Mesendoderm (in vitro differentiated cells): Measurements from ENCODE around the gene CYBA.

ENCODE experiments used
- DNase-seq: peaks from one replicate; pipeline ENCODE4 v3.0.0; 2013
- H2AK5ac ChIP-seq: 2 replicates; pipeline ENCODE4 v1.6.1; 2013; ENCODE audit warnings: low read length, inconsistent platforms
- H2BK120ac ChIP-seq: 2 replicates; pipeline ENCODE4 v1.6.1; 2013; ENCODE audit warnings: low read depth, mild to moderate bottlenecking, low read length, moderate library complexity, mixed read lengths
- H2BK15ac ChIP-seq: replicated peaks from 2 replicates; pipeline ENCODE4 v1.6.1; 2013; ENCODE audit warnings: low read depth, mild to moderate bottlenecking, moderate library complexity
- H2BK5ac ChIP-seq: 2 replicates; pipeline ENCODE4 v1.6.1; 2013; ENCODE audit warnings: low read length, inconsistent platforms
- H3K18ac ChIP-seq: 2 replicates; pipeline ENCODE4 v1.6.1; 2013; ENCODE audit warnings: mild to moderate bottlenecking, low read length, mixed read lengths
- H3K23ac ChIP-seq: one replicate; pipeline ENCODE4 v1.6.1; 2013; ENCODE audit warnings: low read length
- H3K27ac ChIP-seq: 2 replicates; pipeline ENCODE4 v1.5.1; 2013; ENCODE audit warnings: low read depth, mild to moderate bottlenecking, inconsistent platforms, low read length, moderate library complexity
- H3K27me3 ChIP-seq: 2 replicates; pipeline ENCODE4 v1.6.1; 2013; ENCODE audit warnings: low read length, control low read depth, mild to moderate bottlenecking, inconsistent platforms; ENCODE audit not compliant: insufficient read depth, poor library complexity
- H3K36me3 ChIP-seq: 2 replicates; pipeline ENCODE4 v1.6.1; 2013; ENCODE audit warnings: low read length, inconsistent platforms; ENCODE audit not compliant: control insufficient read depth, insufficient read depth
- H3K4ac ChIP-seq: one replicate; pipeline ENCODE4 v1.6.1; 2013; ENCODE audit warnings: low read depth, mild to moderate bottlenecking, low read length, moderate library complexity
- H3K4me1 ChIP-seq: 2 replicates; pipeline ENCODE4 v1.6.1; 2013; ENCODE audit warnings: low read depth, low read length, inconsistent platforms; ENCODE audit not compliant: control insufficient read depth
- H3K4me2 ChIP-seq: 2 replicates; pipeline ENCODE4 v1.6.1; 2013; ENCODE audit warnings: low read length
- H3K4me3 ChIP-seq: 2 replicates; pipeline ENCODE4 v1.5.1; 2013; ENCODE audit warnings: mild to moderate bottlenecking, low read length
- H3K56ac ChIP-seq: one replicate; pipeline ENCODE4 v1.6.1; 2013; ENCODE audit warnings: low read length
- H3K79me1 ChIP-seq: 2 replicates; pipeline ENCODE4 v1.6.1; 2013; ENCODE audit warnings: low read length, inconsistent platforms
- H3K79me2 ChIP-seq: 2 replicates; pipeline ENCODE4 v1.6.1; 2013; ENCODE audit warnings: mild to moderate bottlenecking, low read length; ENCODE audit not compliant: control insufficient read depth, insufficient read depth
- H3K9ac ChIP-seq: 2 replicates; pipeline ENCODE4 v1.6.1; 2013; ENCODE audit warnings: low read length, inconsistent platforms
- H4K5ac ChIP-seq: one replicate; pipeline ENCODE4 v1.6.1; 2013; ENCODE audit warnings: low read length
- H4K8ac ChIP-seq: one replicate; pipeline ENCODE4 v1.6.1; 2013; ENCODE audit warnings: low read depth, mild to moderate bottlenecking, control low read depth, low read length, moderate library complexity
- WGBS: extraction: QIAGEN DNeasy Blood & Tissue Kit; methylation state at CpG from one replicate; pipeline ENCODE4 v1.1.7; 2013; ENCODE audit warnings: low lambda C conversion rate, missing lambda C conversion rate; ENCODE audit not compliant: insufficient coverage; ENCODE audit errors: extremely low coverage; 5-methylcytosine and 5-hydroxymethylcytosine counted together

The CYBA gene

DNA sequence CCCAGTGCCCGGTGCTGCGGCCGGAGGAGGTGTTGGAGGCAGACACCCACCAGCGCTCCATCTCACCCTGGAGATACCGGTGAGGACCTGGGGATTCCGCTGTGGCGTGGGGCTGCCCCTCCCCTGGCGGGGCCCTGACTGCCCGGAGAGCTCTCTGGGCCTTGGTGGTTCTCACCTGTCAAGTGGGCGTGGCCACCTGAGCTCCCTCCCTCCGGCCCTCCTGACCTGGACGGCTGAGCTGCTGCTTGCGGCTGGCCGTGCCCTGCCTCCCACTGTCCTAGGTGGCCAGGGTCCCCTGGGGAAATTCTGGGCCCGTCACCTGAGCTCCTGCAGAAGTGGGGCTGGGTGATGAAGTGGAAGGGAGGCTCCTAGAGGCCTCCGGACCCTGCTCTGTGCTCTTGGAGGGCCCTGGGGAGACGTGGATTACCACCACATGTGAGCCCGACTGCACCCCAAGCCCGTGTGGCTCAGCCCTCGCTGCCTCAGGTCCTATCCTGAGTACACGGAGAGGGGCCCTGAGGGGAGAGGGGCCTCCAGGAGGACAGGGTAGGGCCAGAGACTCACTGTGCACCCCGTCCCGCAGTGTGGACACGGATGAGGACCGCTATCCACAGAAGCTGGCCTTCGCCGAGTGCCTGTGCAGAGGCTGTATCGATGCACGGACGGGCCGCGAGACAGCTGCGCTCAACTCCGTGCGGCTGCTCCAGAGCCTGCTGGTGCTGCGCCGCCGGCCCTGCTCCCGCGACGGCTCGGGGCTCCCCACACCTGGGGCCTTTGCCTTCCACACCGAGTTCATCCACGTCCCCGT lies 11.4 kb downstream of the CYBA start:
- no peak overlapping the region for H3K9ac ChIP-seq
- DNase-seq, result peak; percentile 65
- no peaks in the 10 kb centered on the region for H3K36me3 ChIP-seq
- no peak overlapping the region for H2BK120ac ChIP-seq
- no peaks in the 10 kb centered on the region for H3K79me2 ChIP-seq
- no peak overlapping the region for H2BK15ac ChIP-seq
- H3K23ac ChIP-seq, result no peak overlapping the region
- H3K4ac ChIP-seq, result no peak overlapping the region
- no CpG with 5 or more reads among the region's 45 CpGs for WGBS
- H3K4me2 ChIP-seq, result no peak overlapping the region
- no peaks in the 10 kb centered on the region for H3K79me1 ChIP-seq
- no peak overlapping the region for H3K56ac ChIP-seq
- peaks cover 7% of the 10 kb centered on the region for H3K27me3 ChIP-seq
- H3K27ac ChIP-seq, result no peak overlapping the region
- H2BK5ac ChIP-seq, result no peak overlapping the region
- no peak overlapping the region for H4K5ac ChIP-seq
- H3K18ac ChIP-seq, result no peak overlapping the region
- H4K8ac ChIP-seq, result no peak overlapping the region
- no peaks in the 10 kb centered on the region for H3K4me1 ChIP-seq
- no peak overlapping the region for H2AK5ac ChIP-seq
- H3K4me3 ChIP-seq, result no peak overlapping the region

DNA sequence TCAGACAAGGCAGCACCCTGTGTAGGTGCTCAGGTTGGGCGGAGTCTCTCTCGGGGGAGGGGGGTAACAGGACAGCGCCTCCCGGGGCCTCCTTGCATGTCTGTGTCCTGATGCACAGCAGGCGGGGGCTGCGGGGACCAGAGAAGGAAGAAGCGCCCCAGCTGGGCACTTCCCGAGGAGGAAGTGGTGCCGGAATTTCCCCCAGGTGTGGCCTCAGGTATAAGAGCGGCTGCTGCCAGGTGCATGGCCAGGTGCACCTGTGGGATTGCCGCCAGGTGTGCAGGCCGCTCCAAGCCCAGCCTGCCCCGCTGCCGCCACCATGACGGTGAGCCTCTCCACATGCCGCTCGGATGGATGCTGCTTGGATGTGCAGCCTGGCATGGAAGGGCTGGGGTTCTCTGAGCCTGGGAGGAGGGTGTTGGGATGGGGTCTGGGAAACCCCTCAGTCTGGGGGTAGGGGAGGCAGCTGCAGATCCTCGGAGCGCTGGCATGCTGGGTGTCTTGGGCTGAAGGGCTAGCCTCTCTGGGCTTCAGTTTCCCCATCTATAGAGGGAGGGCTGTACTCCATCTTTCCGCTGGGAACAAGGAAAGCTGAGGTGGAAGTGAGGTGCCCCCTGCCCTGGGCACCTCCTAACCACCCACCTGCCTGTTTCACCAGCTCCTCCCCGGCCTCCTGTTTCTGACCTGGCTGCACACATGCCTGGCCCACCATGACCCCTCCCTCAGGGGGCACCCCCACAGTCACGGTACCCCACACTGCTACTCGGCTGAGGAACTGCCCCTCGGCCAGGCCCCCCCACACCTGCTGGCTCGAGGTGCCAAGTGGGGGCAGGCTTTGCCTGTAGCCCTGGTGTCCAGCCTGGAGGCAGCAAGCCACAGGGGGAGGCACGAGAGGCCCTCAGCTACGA lies 12.3 kb downstream of the CYBA start, which contains the start of gene IL17C:
IL17C (plus strand) TSS at position 250 of the 908 bp plus-strand sequence; CDS start at position 320, 70 bp downstream.
- Histone ChIP-seq H3K9ac (no peak within 1 kb of the TSS), H2AK5ac (no peak within 1 kb of the TSS), H4K8ac (no peak within 1 kb of the TSS), H3K4me1 (no peaks in the 10 kb centered on the region), H2BK15ac (no peak within 1 kb of the TSS), H3K56ac (no peak within 1 kb of the TSS), H3K79me1 (no peaks in the 10 kb centered on the region), H3K18ac (no peak within 1 kb of the TSS), H3K27ac (no peak within 1 kb of the TSS), H3K23ac (no peak within 1 kb of the TSS), H2BK5ac (no peak within 1 kb of the TSS), H3K79me2 (no peaks in the 10 kb centered on the region), H4K5ac (no peak within 1 kb of the TSS), H3K4me3 (no peak within 1 kb of the TSS), H2BK120ac (no peak within 1 kb of the TSS), H3K36me3 (no peaks in the 10 kb centered on the region), H3K27me3 (peaks cover 7% of the 10 kb centered on the region), H3K4me2 (no peak within 1 kb of the TSS), H3K4ac (no peak within 1 kb of the TSS)
- no CpG with 5 or more reads among the region's 27 CpGs for WGBS
- DNase-seq, result no peak

DNA sequence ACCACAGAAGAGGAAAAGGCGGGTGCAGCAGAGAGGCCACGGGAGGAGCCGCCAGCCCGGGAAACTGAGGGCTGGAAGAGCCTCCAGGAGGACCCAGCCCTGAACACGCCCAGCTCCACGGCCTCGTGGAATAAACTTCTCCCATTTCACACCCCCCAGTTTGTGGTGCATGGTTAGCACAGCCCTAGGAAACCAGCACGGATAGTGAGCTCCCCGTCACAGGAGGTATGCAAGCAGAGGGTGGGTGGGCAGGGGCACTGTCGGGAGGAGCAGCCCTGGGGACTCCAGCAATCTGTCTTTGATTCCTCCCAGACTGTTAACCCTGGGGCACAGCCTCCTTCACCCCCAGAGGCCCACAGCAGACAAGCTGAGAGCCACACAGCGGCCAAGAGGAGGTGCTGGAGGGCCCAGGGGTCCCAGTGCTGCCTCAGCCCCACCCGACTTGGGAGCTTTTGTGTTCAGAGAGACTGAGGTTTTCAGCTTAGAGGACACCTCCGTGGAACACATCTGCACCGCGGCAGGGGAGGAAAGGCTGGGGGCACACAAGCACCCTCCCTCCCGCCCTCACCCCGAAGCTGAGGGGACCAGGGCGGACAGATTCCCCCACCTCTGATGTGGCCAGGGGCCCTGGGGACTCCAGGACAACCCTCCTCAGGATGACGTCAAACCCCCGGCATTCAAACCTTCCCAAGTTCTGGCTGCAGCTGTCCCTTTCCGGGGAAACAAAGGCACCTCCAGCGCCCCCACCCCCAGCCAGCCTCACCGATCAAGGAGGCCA lies 14.2 kb downstream of the CYBA start:
- H3K4me3 ChIP-seq, result no peak overlapping the region
- no peaks in the 10 kb centered on the region for H3K4me1 ChIP-seq
- no peaks in the 10 kb centered on the region for H3K36me3 ChIP-seq
- H3K9ac ChIP-seq, result no peak overlapping the region
- H2BK15ac ChIP-seq, result no peak overlapping the region
- H2AK5ac ChIP-seq, result no peak overlapping the region
- peaks cover 7% of the 10 kb centered on the region for H3K27me3 ChIP-seq
- no peak overlapping the region for H2BK5ac ChIP-seq
- H3K23ac ChIP-seq, result no peak overlapping the region
- WGBS, result no CpG with 5 or more reads among the region's 23 CpGs
- H3K79me2 ChIP-seq, result no peaks in the 10 kb centered on the region
- no peak overlapping the region for H3K4ac ChIP-seq
- H3K4me2 ChIP-seq, result no peak overlapping the region
- no peak overlapping the region for H3K18ac ChIP-seq
- H4K8ac ChIP-seq, result no peak overlapping the region
- no peak overlapping the region for H3K27ac ChIP-seq
- no peak for DNase-seq
- H4K5ac ChIP-seq, result no peak overlapping the region
- H3K56ac ChIP-seq, result no peak overlapping the region
- no peaks in the 10 kb centered on the region for H3K79me1 ChIP-seq
- no peak overlapping the region for H2BK120ac ChIP-seq

- Histone ChIP-seq H2AK5ac (no peak overlapping the region), H3K27me3 (peaks cover 7% of the 10 kb centered on the region), H3K4me1 (no peaks in the 10 kb centered on the region), H3K9ac (no peak overlapping the region), H2BK120ac (no peak overlapping the region), H4K5ac (no peak overlapping the region), H3K36me3 (peaks cover 2% of the 10 kb centered on the region), H3K4me3 (no peak overlapping the region), H3K23ac (no peak overlapping the region), H2BK5ac (no peak overlapping the region), H3K18ac (no peak overlapping the region), H2BK15ac (no peak overlapping the region), H3K56ac (no peak overlapping the region), H3K4ac (no peak overlapping the region), H3K4me2 (no peak overlapping the region), H3K79me2 (no peaks in the 10 kb centered on the region), H3K79me1 (no peaks in the 10 kb centered on the region), H4K8ac (no peak overlapping the region), H3K27ac (no peak overlapping the region)
- WGBS, result no CpG with 5 or more reads among the region's 17 CpGs
- no peak for DNase-seq
These were observed 15.1 kb downstream of the CYBA start for GRCh38 chr16:88635671-88636319.

DNA sequence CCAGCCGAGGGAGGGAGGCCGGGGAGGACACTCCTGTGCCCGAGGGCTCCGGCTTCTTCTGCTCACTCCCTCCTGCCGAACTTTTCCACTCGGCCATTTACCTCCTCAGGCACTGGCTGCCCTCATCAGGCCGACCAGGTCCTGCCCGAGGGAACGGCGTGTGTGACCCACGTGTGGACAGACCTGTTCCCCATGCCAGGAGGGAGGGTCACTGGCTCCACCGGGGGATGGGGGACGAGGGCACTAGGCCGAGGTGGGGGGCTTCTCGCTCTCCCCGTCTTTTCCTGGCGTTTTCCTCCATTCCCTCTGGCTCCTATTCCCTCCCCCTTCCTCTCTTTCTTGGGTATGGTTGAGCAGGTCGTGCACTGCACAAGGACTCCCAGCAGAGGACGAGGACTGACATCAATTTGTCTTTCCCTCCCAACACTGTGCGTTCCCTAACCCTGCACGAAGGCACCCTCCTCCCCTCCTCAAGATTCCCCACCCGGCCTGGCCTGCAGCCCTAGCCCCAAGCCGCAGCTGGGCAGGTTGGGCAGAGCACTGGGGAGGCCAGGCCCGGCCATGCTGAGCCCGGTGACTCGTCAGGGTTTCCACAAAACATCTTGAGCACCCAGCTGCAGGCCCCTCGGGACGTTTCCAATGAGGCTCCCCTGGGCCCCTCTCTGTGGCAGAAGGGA lies 15.7 kb downstream of the CYBA start:
- Histone ChIP-seq H3K27me3 (peaks cover 6% of the 10 kb centered on the region), H3K23ac (no peak overlapping the region), H3K4me1 (no peaks in the 10 kb centered on the region), H3K27ac (no peak overlapping the region), H4K8ac (no peak overlapping the region), H3K4me3 (peak overlapping the region; percentile 28), H3K79me2 (no peaks in the 10 kb centered on the region), H3K79me1 (no peaks in the 10 kb centered on the region), H2BK5ac (no peak overlapping the region), H3K36me3 (peaks cover 2% of the 10 kb centered on the region), H3K4ac (no peak overlapping the region), H3K56ac (peak overlapping the region; percentile 84), H3K18ac (no peak overlapping the region), H3K9ac (peak overlapping the region; percentile 68), H2AK5ac (no peak overlapping the region), H4K5ac (no peak overlapping the region), H2BK120ac (no peak overlapping the region), H3K4me2 (peak overlapping the region; percentile 89), H2BK15ac (no peak overlapping the region)
- no CpG with 5 or more reads among the region's 28 CpGs for WGBS
- DNase-seq, result peak; percentile 23
